ENCODE results near the gene METTL25B.

GRCh38 chr1:156714830-156715229 is 13.4 kb upstream of the METTL25B start:
- TF ChIP-seq CTCF (IDR thresholded peaks at IDR 0.05; ENCODE audit: low read depth, low read length, missing input control) (no peak), HNF4A (conservative IDR thresholded peaks at IDR 0.05) (no peak), EGR1 (IDR thresholded peaks at IDR 0.05; ENCODE audit: low read depth in 2 of 2) (no peak), RAD21 (IDR thresholded peaks at IDR 0.05) (no peak)

All from liver (tissue), 3 donors.